H1 (cell line): ENCODE measurements around the gene SCGB1A1. TPM values are rescaled to one million over a fixed set of nuclear protein-coding genes. Genes with fewer than 3 reads are reported as not detected.

Experiments used
- E2F6 ChIP-seq: IDR thresholded peaks from 2 replicates; pipeline ENCODE4 v1.6.1; 2012; ENCODE audit warnings: inconsistent platforms
- GTF2F1 ChIP-seq: IDR thresholded peaks from 2 replicates; pipeline ENCODE4 v1.6.1; 2012; ENCODE audit warnings: low read depth, low read length, improper control_type of control experiment, borderline replicate concordance
- NANOG ChIP-seq: IDR thresholded peaks from 2 replicates; pipeline ENCODE4 v1.6.1; 2011; ENCODE audit warnings: low read length, low read depth, mild to moderate bottlenecking, inconsistent platforms; ENCODE audit not compliant: insufficient read depth, poor library complexity, severe bottlenecking
- RFX5 ChIP-seq: IDR thresholded peaks from 2 replicates; pipeline ENCODE4 v1.6.1; 2011; ENCODE audit warnings: low read depth, low read length, improper control_type of control experiment, borderline replicate concordance
- SIN3A ChIP-seq, 2 experiments: IDR thresholded peaks in 1 of 2; conservative IDR thresholded peaks in 1 of 2; 2 replicates each; pipeline ENCODE4 v1.6.1; 2011 to 2012; ENCODE audit warnings: low read length in 2 of 2, improper control_type of control experiment in 1 of 2, low read depth in 1 of 2, mild to moderate bottlenecking in 1 of 2
- SRF ChIP-seq: IDR thresholded peaks from 2 replicates; pipeline ENCODE4 v1.6.1; 2011; ENCODE audit warnings: mild to moderate bottlenecking, low read depth, low read length, moderate library complexity
- USF2 ChIP-seq: IDR thresholded peaks from 2 replicates; pipeline ENCODE4 v1.6.1; 2011; ENCODE audit warnings: low read length, improper control_type of control experiment
- polyA plus RNA-seq, 7 experiments: library from polyadenylated mRNA; depleted of rRNA in 3 of 7; stranded (reverse) in 5 of 7; unstranded in 2 of 7; fragments of >200 nt in 5 of 7; fragments of 200-250 nt in 2 of 7; gene quantifications; 1 replicate in 5 of 7; 2 replicates in 1 of 7; 4 replicates in 1 of 7; pipeline versions ENCODE4 v1.2.1 to v1.2.3, GENCODE V29; 2011 to 2013; ENCODE audit warnings: missing spikeins in 2 of 7, mixed read lengths in 2 of 7
- total RNA-seq: library from RNA; stranded (reverse); fragmentation: NEBNext Ultra II Directional; extraction: Animal tissue kit (Norgen Biotek cat#: 25700); gene quantifications from 2 replicates; pipeline ENCODE4 v1.2.1, GENCODE V29; 2021

SCGB1A1 gene
- total and polyA plus RNA-seq, 2 of the 8 experiments (the other 6 are each of a cell fraction or from before 2014, with no cell fraction given), result not detected

GRCh38 chr11:62464655-62465054, 45.8 kb downstream of the SCGB1A1 start (continued):
- TF ChIP-seq E2F6 (no peak), SRF (no peak), NANOG (no peak), GTF2F1 (no peak), RFX5 (no peak), SIN3A (conservative IDR thresholded peaks at IDR 0.05 in 1 of 2, IDR thresholded peaks at IDR 0.05 in 1 of 2; ENCODE audit: low read depth in 1 of 2, low read length in 2 of 2) (no peak), USF2 (no peak)
